Caco-2 (cell line): Measurements from ENCODE around the gene TNPO3. TPM values are rescaled to one million over a fixed set of nuclear protein-coding genes. Genes with fewer than 3 reads are reported as not detected.

Source experiments
- Bru-seq: library from RNA; stranded (reverse); fragments of 400-500 nt; gene quantifications from one replicate; lab custom pipeline; 2021; lab: Mats Ljungman, UMichigan
- BruChase-seq, 2 experiments: library from RNA; stranded (reverse); fragments of 400-500 nt; gene quantifications; one replicate each; lab custom pipeline; 2021; lab: Mats Ljungman, UMichigan
- BruUV-seq: library from RNA; stranded (reverse); fragments of 400-500 nt; replicated peaks from 2 replicates; lab custom pipeline; 2021; lab: Mats Ljungman, UMichigan
- CTCF ChIA-PET: fragments of 300-600 bp; sonication (Branson Sonifier 250); formaldehyde crosslinking; loops from one replicate; lab custom pipeline; 2022; ENCODE audit warnings: antibody characterized with exemption; lab: Charles Lee
- POLR2A ChIA-PET: fragments of 300-600 bp; sonication (Branson Sonifier 250); formaldehyde crosslinking; loops from one replicate; lab custom pipeline; 2022; ENCODE audit warnings: antibody characterized with exemption; lab: Charles Lee
- DNase-seq, 2 experiments: peaks; one replicate each; pipeline versions ENCODE4 v3.0.0 to v3.0.0-alpha.2; 2020 to 2022
- H3K27me3 ChIP-seq: replicated peaks from 2 replicates; pipeline ENCODE4 v1.6.0; 2011; ENCODE audit warnings: low read length; ENCODE audit not compliant: control insufficient read depth, insufficient read depth
- H3K36me3 ChIP-seq: 2 replicates; pipeline ENCODE4 v1.5.1; 2011; ENCODE audit warnings: low read length; ENCODE audit not compliant: control insufficient read depth, insufficient read depth
- H3K4me1 ChIP-seq: fragments of 250-450 bp; sonication (Bioruptor Pico); 2 replicates; pipeline ENCODE4 v1.5.1; 2020; ENCODE audit warnings: mild to moderate bottlenecking
- H3K4me3 ChIP-seq: 2 replicates; pipeline ENCODE4 v1.5.1; 2011; ENCODE audit warnings: low read depth, mild to moderate bottlenecking, control low read depth, low read length
- H3K9me3 ChIP-seq: fragments of 250-450 bp; sonication (Bioruptor Pico); 2 replicates; pipeline ENCODE4 v1.5.1; 2020; ENCODE audit warnings: mild to moderate bottlenecking, moderate library complexity
- H3K27ac Mint-ChIP-seq: one replicate; pipeline ENCODE4 v1.8.0; 2022; ENCODE audit warnings: mixed read lengths; ENCODE audit not compliant: unreplicated experiment
- H3K27me3 Mint-ChIP-seq: one replicate; pipeline ENCODE4 v1.8.0; 2022; ENCODE audit warnings: mixed read lengths; ENCODE audit not compliant: insufficient read depth, unreplicated experiment
- H3K36me3 Mint-ChIP-seq: one replicate; pipeline ENCODE4 v1.8.0; 2022; ENCODE audit warnings: mild to moderate bottlenecking, mixed read lengths; ENCODE audit not compliant: insufficient read depth, unreplicated experiment
- H3K4me1 Mint-ChIP-seq: one replicate; pipeline ENCODE4 v1.8.0; 2022; ENCODE audit warnings: low read depth, mixed read lengths; ENCODE audit not compliant: unreplicated experiment
- H3K4me3 Mint-ChIP-seq: one replicate; pipeline ENCODE4 v1.8.0; 2022; ENCODE audit warnings: mild to moderate bottlenecking, moderate library complexity, mixed read lengths; ENCODE audit not compliant: unreplicated experiment
- H3K9me3 Mint-ChIP-seq: one replicate; pipeline ENCODE4 v1.8.0; 2022; ENCODE audit warnings: mixed read lengths; ENCODE audit not compliant: unreplicated experiment
- CTCF ChIP-seq, 2 experiments: fragments of 200-600 bp in 1 of 2; IDR thresholded peaks; 1 replicate in 1 of 2; 2 replicates in 1 of 2; pipeline versions ENCODE4 v1.5.1 to v1.8.0; 2011 to 2022; ENCODE audit warnings: antibody characterized with exemption in 1 of 2, control low read depth in 1 of 2, inconsistent platforms in 1 of 2, low read depth in 1 of 2, low read length in 1 of 2, mild to moderate bottlenecking in 1 of 2, moderate library complexity in 1 of 2; ENCODE audit not compliant: insufficient read depth in 1 of 2, severe bottlenecking in 1 of 2, unreplicated experiment in 1 of 2
- intact Hi-C: fragments of 100-400 bp; cut with micrococcal nuclease; formaldehyde crosslinking; loops from one replicate; pipeline ENCODE4 v1.10.0; 2022; ENCODE audit not compliant: unreplicated experiment
- long read RNA-seq: library from polyadenylated mRNA; stranded (forward); transcript quantifications from one replicate; pipeline ENCODE4 v2.0.0, GENCODE V29; 2022
- total RNA-seq: library from RNA; stranded (reverse); gene quantifications from 2 replicates; pipeline ENCODE4 v1.2.3, GENCODE V29; 2022

The TNPO3 gene
- total RNA-seq (56.5 and 59.8 TPM in 2 replicates), Bru-seq, nascent RNA (percentile 87 among the genes with signal in this experiment), BruChase-seq, experiment 1, labeled RNA remaining after a 2-hour chase (percentile 85 among the genes with signal in this experiment), BruChase-seq, experiment 2, labeled RNA remaining after a 6-hour chase (percentile 88 among the genes with signal in this experiment)
- long read RNA-seq, full-length matches to known transcripts = 18 of 48 reads
- long read RNA-seq, partial matches to known transcripts = 4 of 48 reads
- long read RNA-seq, other reads (novel, unspliced or antisense) = 26 of 48 reads

- H3K27ac Mint-ChIP-seq = peak within 1 kb of the TSS; percentile 99
- H3K27me3 ChIP-seq = no peaks in the 10 kb centered on the region
- H3K4me1 ChIP-seq = no peaks in the 10 kb centered on the region
- BruUV-seq = TSS peak; percentile 58
- peak within 1 kb of the TSS; percentile 98 for H3K4me3 Mint-ChIP-seq
- H3K36me3 Mint-ChIP-seq = peaks cover 24% of the 10 kb centered on the region
- intact Hi-C loops = no loop called here
- H3K4me1 Mint-ChIP-seq = peaks cover 3% of the 10 kb centered on the region
- ChIA-PET CTCF (interaction anchor here (1.0 to 1.3 kb wide), 2 partner anchors 37 to 313 kb away, joined by 3 to 6 read pairs; no protein-coding TSS in a partner anchor), POLR2A (interaction anchor here (0.6 kb wide), 2 partner anchors 123 to 483 kb away, joined by 9 to 12 read pairs; no protein-coding TSS in a partner anchor)
- H3K27me3 Mint-ChIP-seq = peaks cover 4% of the 10 kb centered on the region
- no peaks in the 10 kb centered on the region for H3K36me3 ChIP-seq
- DNase-seq = peak; percentile 95
- peak within 1 kb of the TSS; percentile 87 for H3K4me3 ChIP-seq
- no peak for TF ChIP-seq CTCF (IDR thresholded peaks at IDR 0.05; ENCODE audit: insufficient read depth in 1 of 2, low read depth in 1 of 2, low read length in 1 of 2, severe bottlenecking in 1 of 2, unreplicated experiment in 1 of 2)
- no peaks in the 10 kb centered on the region for H3K9me3 Mint-ChIP-seq
- no peaks in the 10 kb centered on the region for H3K9me3 ChIP-seq
These were observed at the start of gene TNPO3 for GRCh38 chr7:129054438-129055293. Gene TNPO3, minus strand, starts transcription at chr7:129055111. Its CDS starts 341 bp downstream, at chr7:129054770.

- H3K36me3 Mint-ChIP-seq = no peaks in the 10 kb centered on the region
- H3K4me3 Mint-ChIP-seq = no peak overlapping the region
- POLR2A ChIA-PET = no interaction called here
- Histone ChIP-seq H3K9me3 (no peaks in the 10 kb centered on the region), H3K4me1 (peaks cover 16% of the 10 kb centered on the region), H3K36me3 (no peaks in the 10 kb centered on the region), H3K4me3 (no peak overlapping the region), H3K27me3 (no peaks in the 10 kb centered on the region)
- H3K9me3 Mint-ChIP-seq = no peaks in the 10 kb centered on the region
- intact Hi-C loops = no loop called here
- peaks cover 10% of the 10 kb centered on the region for H3K4me1 Mint-ChIP-seq
- no peak for TF ChIP-seq CTCF (IDR thresholded peaks at IDR 0.05; ENCODE audit: insufficient read depth in 1 of 2, low read depth in 1 of 2, low read length in 1 of 2, severe bottlenecking in 1 of 2, unreplicated experiment in 1 of 2)
- CTCF ChIA-PET = interaction anchor here (2.7 kb wide), 1 partner anchor 12 kb away, joined by 14 read pairs; no protein-coding TSS in a partner anchor
- H3K27me3 Mint-ChIP-seq = peaks cover 5% of the 10 kb centered on the region
- BruUV-seq = no TSS peak
- no peak overlapping the region for H3K27ac Mint-ChIP-seq
- no peak for DNase-seq
These were observed 48.8 kb upstream of the TNPO3 start for GRCh38 chr7:129103561-129104324.
